Spinal cord (tissue), 10 donors: ENCODE results near the gene NOVA2. TPM values are rescaled to one million over a fixed set of nuclear protein-coding genes. Genes with fewer than 3 reads are reported as not detected.

Experiments
- DNase-seq, 6 donors: peaks; one replicate each; pipeline versions ENCODE4 v3.0.0 to v3.0.0-alpha.2; 2013 to 2015; ENCODE audit warnings: low spot score in 6 of 6, low read depth in 4 of 6
- H3K27ac ChIP-seq: one replicate; pipeline ENCODE4 v1.5.1; 2013; ENCODE audit warnings: low read depth, low read length, control low read depth
- H3K27me3 ChIP-seq: one replicate; pipeline ENCODE4 v1.6.1; 2013; ENCODE audit warnings: low read length; ENCODE audit not compliant: control insufficient read depth, insufficient read depth
- H3K36me3 ChIP-seq: one replicate; pipeline ENCODE4 v1.6.1; 2013; ENCODE audit warnings: low read length; ENCODE audit not compliant: control insufficient read depth, insufficient read depth
- H3K4me1 ChIP-seq: one replicate; pipeline ENCODE4 v1.6.1; 2013; ENCODE audit warnings: low read length; ENCODE audit not compliant: control insufficient read depth, insufficient read depth
- H3K4me3 ChIP-seq: one replicate; pipeline ENCODE4 v1.5.1; 2013; ENCODE audit warnings: low read depth, low read length, control low read depth
- H3K9me3 ChIP-seq: one replicate; pipeline ENCODE4 v1.6.1; 2013; ENCODE audit warnings: low read length; ENCODE audit not compliant: control insufficient read depth, insufficient read depth
- WGBS: methylation state at CpG from one replicate; pipeline ENCODE4 v1.1.5; 2013; ENCODE audit warnings: missing lambda C conversion rate; ENCODE audit not compliant: insufficient coverage; 5-methylcytosine and 5-hydroxymethylcytosine counted together
- polyA plus RNA-seq, 2 donors: library from polyadenylated mRNA; unstranded; fragments of 120-200 nt; gene quantifications; one replicate each; pipeline ENCODE4 v1.2.1, GENCODE V29; 2013; ENCODE audit not compliant: insufficient read length in 2 of 2
- total RNA-seq, 2 donors: library from RNA; depleted of rRNA in 1 of 2; stranded (reverse); fragments of 120-200 nt in 1 of 2; fragments of >200 nt in 1 of 2; gene quantifications; one replicate each; pipeline versions ENCODE4 v1.2.3 to v1.2.4, GENCODE V29; 2013 to 2014
- donor health status: healthy.

NOVA2 gene
- total and polyA plus RNA-seq, 4 donors = 5.4 to 52.4 (median 27.5) TPM

GRCh38 chr19:46017874-46018675, 44.4 kb upstream of the NOVA2 start:
- H3K36me3 ChIP-seq = peaks cover 58% of the 10 kb centered on the region
- no peak overlapping the region for H3K27ac ChIP-seq
- H3K27me3 ChIP-seq = peaks cover 34% of the 10 kb centered on the region
- 97% methylated on average over 5 of the region's 15 CpGs for WGBS
- no peaks in the 10 kb centered on the region for H3K9me3 ChIP-seq
- H3K4me1 ChIP-seq = peaks cover 32% of the 10 kb centered on the region
- DNase-seq = no peak
- no peak overlapping the region for H3K4me3 ChIP-seq

GRCh38 chr19:46017095-46017429, 43.4 kb upstream of the NOVA2 start:
- no peak overlapping the region for H3K4me3 ChIP-seq
- no peak for DNase-seq
- 39% methylated on average over 3 of the region's 7 CpGs for WGBS
- H3K9me3 ChIP-seq = no peaks in the 10 kb centered on the region
- H3K36me3 ChIP-seq = peaks cover 48% of the 10 kb centered on the region
- H3K27me3 ChIP-seq = peaks cover 24% of the 10 kb centered on the region
- no peak overlapping the region for H3K27ac ChIP-seq
- H3K4me1 ChIP-seq = peaks cover 26% of the 10 kb centered on the region

GRCh38 chr19:46016426-46017094, 42.9 kb upstream of the NOVA2 start:
- Histone ChIP-seq H3K4me3 (peak overlapping the region; percentile 60), H3K36me3 (peaks cover 43% of the 10 kb centered on the region), H3K9me3 (no peaks in the 10 kb centered on the region), H3K27ac (no peak overlapping the region), H3K27me3 (peaks cover 20% of the 10 kb centered on the region), H3K4me1 (peaks cover 23% of the 10 kb centered on the region)
- DNase-seq = peak in 3 of 6 donors; percentile 66 to 94 (median 93)
- 4% methylated on average over 48 of the region's 48 CpGs for WGBS

DNA sequence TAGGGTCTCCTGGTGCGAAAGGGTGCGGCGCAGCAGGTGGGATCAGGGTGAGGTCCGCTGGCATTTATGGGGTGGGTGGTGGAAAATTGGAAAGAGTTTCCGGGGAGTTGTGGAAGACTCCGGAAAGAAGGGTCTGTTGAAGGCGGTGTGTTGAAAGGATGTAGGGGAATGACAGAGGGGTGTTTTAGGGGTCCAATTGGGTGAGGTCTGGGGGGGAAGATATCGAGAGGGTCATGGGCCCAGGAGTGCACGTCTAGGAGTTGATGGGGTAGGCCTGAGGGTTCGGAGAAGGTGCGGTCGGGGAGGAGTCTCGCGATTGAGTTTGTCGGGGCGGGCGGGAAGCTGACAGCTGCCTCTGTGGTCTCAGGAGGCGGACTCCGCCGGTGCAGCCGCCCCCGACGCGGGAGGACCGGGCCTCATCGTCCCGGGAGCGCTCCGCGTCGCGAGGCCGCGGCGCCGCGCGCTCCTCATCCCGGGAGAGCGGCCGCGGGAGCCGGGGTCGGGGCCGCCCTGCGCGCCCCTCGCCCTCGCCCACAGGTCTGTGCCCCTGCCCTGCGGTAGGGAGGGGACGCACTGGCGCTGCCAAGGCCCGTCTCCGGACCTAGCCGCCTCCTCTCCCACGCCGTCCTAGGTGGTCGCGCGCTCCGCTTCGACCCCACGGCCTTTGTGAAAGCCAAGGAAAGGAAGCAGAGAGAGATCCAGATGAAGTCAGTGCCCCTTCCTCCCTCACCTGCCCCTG, 42.2 kb upstream of the NOVA2 start:
- peaks cover 18% of the 10 kb centered on the region for H3K27me3 ChIP-seq
- H3K36me3 ChIP-seq = peaks cover 39% of the 10 kb centered on the region
- H3K9me3 ChIP-seq = no peaks in the 10 kb centered on the region
- peak overlapping the region; percentile 60 for H3K4me3 ChIP-seq
- no peak overlapping the region for H3K27ac ChIP-seq
- no peak for DNase-seq
- 6% methylated on average over 63 of the region's 63 CpGs for WGBS
- peaks cover 23% of the 10 kb centered on the region for H3K4me1 ChIP-seq

DNA sequence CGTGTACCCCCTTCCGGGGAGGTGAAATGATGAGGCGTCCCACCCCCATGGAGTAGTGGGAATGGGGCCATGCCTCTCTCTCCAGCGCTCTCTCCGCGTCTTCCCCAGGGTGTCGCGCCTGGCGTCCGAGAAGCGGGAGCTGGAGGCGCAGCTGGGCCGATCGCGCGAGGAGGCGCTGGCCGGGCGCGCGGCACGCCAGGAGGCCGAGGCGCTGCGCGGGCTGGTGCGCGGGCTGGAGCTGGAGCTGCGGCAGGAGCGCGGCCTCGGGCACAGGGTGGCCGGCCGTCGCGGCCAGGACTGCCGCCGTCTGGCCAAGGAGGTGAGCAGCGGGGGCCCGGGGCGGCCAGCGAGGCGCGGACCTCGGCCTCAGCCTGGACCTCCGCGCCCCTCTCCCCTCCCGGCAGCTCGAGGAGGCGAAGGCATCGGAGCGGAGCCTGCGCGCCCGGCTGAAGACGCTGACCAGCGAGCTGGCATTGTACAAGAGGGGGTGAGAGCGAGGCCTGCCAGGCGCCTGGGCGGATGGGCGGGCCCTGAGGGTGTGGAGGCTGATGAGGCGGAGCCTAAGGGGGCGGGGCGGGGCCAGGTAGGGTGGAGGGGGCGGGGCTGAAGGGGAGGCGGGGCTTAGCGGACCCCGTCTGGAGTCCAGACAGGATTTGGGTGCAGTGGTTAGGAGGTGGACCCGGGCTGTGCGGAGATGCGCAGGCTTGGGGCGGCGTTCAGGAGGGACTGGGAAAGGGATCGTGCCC, 41.4 kb upstream of the NOVA2 start:
- no peak overlapping the region for H3K27ac ChIP-seq
- DNase-seq = peak in 2 of 6 donors; percentile 58 to 87
- H3K9me3 ChIP-seq = no peaks in the 10 kb centered on the region
- peaks cover 39% of the 10 kb centered on the region for H3K36me3 ChIP-seq
- peaks cover 26% of the 10 kb centered on the region for H3K4me1 ChIP-seq
- H3K4me3 ChIP-seq = peak overlapping the region; percentile 9
- peaks cover 18% of the 10 kb centered on the region for H3K27me3 ChIP-seq
- WGBS = 3% methylated on average over 56 of the region's 74 CpGs

- peaks cover 18% of the 10 kb centered on the region for H3K27me3 ChIP-seq
- H3K4me3 ChIP-seq = no peak overlapping the region
- H3K4me1 ChIP-seq = peaks cover 32% of the 10 kb centered on the region
- no peak overlapping the region for H3K27ac ChIP-seq
- DNase-seq = peak in 1 of 6 donors; percentile 22
- H3K36me3 ChIP-seq = peaks cover 40% of the 10 kb centered on the region
- WGBS = 33% methylated on average over 3 of the region's 8 CpGs
- H3K9me3 ChIP-seq = no peaks in the 10 kb centered on the region
Measured at GRCh38 chr19:46014534-46014933, 40.9 kb upstream of the NOVA2 start.

GRCh38 chr19:46009530-46010510, 36.2 kb upstream of the NOVA2 start:
- Histone ChIP-seq H3K27ac (no peak overlapping the region), H3K9me3 (no peaks in the 10 kb centered on the region), H3K4me1 (peaks cover 24% of the 10 kb centered on the region), H3K4me3 (no peak overlapping the region), H3K27me3 (peaks cover 8% of the 10 kb centered on the region), H3K36me3 (peaks cover 40% of the 10 kb centered on the region)
- 58% methylated on average over 20 of the region's 28 CpGs for WGBS
- peak in 3 of 6 donors; percentile 71 to 94 (median 92) for DNase-seq

DNA sequence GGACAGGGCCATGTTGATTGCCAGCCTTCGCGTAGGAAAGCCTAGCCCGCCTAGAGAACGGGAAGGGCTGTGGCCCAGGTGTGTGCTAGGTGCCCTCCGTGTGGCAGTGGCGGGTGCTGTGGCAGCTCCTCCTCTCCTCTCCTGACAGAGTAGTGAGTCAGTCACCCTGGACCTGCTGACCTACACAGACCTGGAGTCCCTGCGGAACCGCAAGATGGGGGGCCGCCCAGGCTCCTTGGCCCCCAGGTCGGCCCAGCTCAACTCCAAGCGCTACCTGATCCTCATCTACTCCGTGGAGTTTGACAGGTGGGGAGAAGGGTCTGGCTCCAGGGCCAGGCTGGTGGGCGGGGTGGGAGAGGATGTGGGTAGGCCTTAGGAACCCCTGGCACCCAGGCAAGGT, 32.7 kb upstream of the NOVA2 start:
- Histone ChIP-seq H3K9me3 (no peaks in the 10 kb centered on the region), H3K4me3 (no peak overlapping the region), H3K27me3 (no peaks in the 10 kb centered on the region), H3K4me1 (peaks cover 21% of the 10 kb centered on the region), H3K36me3 (peaks cover 51% of the 10 kb centered on the region), H3K27ac (no peak overlapping the region)
- no peak for DNase-seq
- WGBS = 93% methylated on average over 12 of the region's 13 CpGs
